NT2/D1 (cell line): ENCODE measurements around the gene SGMS2.

ENCODE experiments used
- DNase-seq: peaks from one replicate; pipeline ENCODE4 v3.0.0-alpha.2; 2011; ENCODE audit warnings: low read depth, low spot score
- H3K27me3 ChIP-seq: 2 replicates; pipeline ENCODE4 v1.6.0; 2011; ENCODE audit warnings: mild to moderate bottlenecking; ENCODE audit not compliant: insufficient read length, insufficient read depth
- H3K36me3 ChIP-seq: 2 replicates; pipeline ENCODE4 v1.6.1; 2011; ENCODE audit warnings: mild to moderate bottlenecking, low read length, mixed read lengths; ENCODE audit not compliant: insufficient read depth, insufficient read length
- H3K4me1 ChIP-seq: 2 replicates; pipeline ENCODE4 v1.5.1; 2011; ENCODE audit not compliant: insufficient read depth, insufficient read length
- H3K4me3 ChIP-seq: 2 replicates; pipeline ENCODE4 v1.5.1; 2011; ENCODE audit warnings: low read depth; ENCODE audit not compliant: insufficient read length
- H3K9ac ChIP-seq: 2 replicates; pipeline ENCODE4 v1.6.0; 2011; ENCODE audit warnings: low read depth; ENCODE audit not compliant: insufficient read length
- H3K9me3 ChIP-seq: 2 replicates; pipeline ENCODE4 v1.5.1; 2011; ENCODE audit warnings: mild to moderate bottlenecking, low read length; ENCODE audit not compliant: insufficient read depth
- SUZ12 ChIP-seq: IDR thresholded peaks from 2 replicates; pipeline ENCODE4 v1.6.1; 2011; ENCODE audit not compliant: insufficient read length, insufficient read depth; ENCODE audit errors: extremely low read depth
- YY1 ChIP-seq: IDR thresholded peaks from 2 replicates; pipeline ENCODE4 v1.6.1; 2011; ENCODE audit not compliant: insufficient read length, insufficient read depth
- ZNF274 ChIP-seq: IDR thresholded peaks from 2 replicates; pipeline ENCODE4 v1.6.1; 2011; ENCODE audit warnings: mild to moderate bottlenecking, low read depth, low read length

The SGMS2 gene

GRCh38 chr4:107893171-107894137, 68.7 kb downstream of the SGMS2 start:
- Histone ChIP-seq H3K27me3 (no peaks in the 10 kb centered on the region), H3K4me3 (no peak overlapping the region), H3K9me3 (peaks cover 36% of the 10 kb centered on the region), H3K36me3 (no peaks in the 10 kb centered on the region), H3K9ac (no peak overlapping the region), H3K4me1 (no peaks in the 10 kb centered on the region)
- DNase-seq = no peak
- TF ChIP-seq SUZ12 = no peak
- no peak for TF ChIP-seq ZNF274
- no peak for TF ChIP-seq YY1

- Histone ChIP-seq H3K4me1 (no peaks in the 10 kb centered on the region), H3K27me3 (no peaks in the 10 kb centered on the region), H3K9me3 (peaks cover 29% of the 10 kb centered on the region), H3K9ac (no peak overlapping the region), H3K36me3 (no peaks in the 10 kb centered on the region), H3K4me3 (no peak overlapping the region)
- no peak for DNase-seq
- TF ChIP-seq SUZ12 (no peak), YY1 (no peak), ZNF274 (no peak)
Measured at GRCh38 chr4:107894138-107894603, 69.4 kb downstream of the SGMS2 start.

GRCh38 chr4:107896158-107896645, 71.5 kb downstream of the SGMS2 start:
- Histone ChIP-seq H3K36me3 (no peaks in the 10 kb centered on the region), H3K4me3 (no peak overlapping the region), H3K4me1 (peaks cover 1% of the 10 kb centered on the region), H3K9ac (no peak overlapping the region), H3K9me3 (peaks cover 9% of the 10 kb centered on the region; the same call in 1 of the 2 replicates), H3K27me3 (no peaks in the 10 kb centered on the region)
- no peak for DNase-seq
- TF ChIP-seq SUZ12 (no peak), ZNF274 (no peak), YY1 (no peak)

GRCh38 chr4:107896646-107897045, 71.9 kb downstream of the SGMS2 start:
- Histone ChIP-seq H3K4me3 (no peak overlapping the region), H3K9me3 (peaks cover 5% of the 10 kb centered on the region; the same call in 1 of the 2 replicates), H3K27me3 (no peaks in the 10 kb centered on the region), H3K36me3 (no peaks in the 10 kb centered on the region), H3K9ac (no peak overlapping the region), H3K4me1 (peaks cover 1% of the 10 kb centered on the region)
- TF ChIP-seq ZNF274 (no peak), YY1 (no peak), SUZ12 (no peak)
- DNase-seq = no peak

- no peak overlapping the region for H3K9ac ChIP-seq
- H3K9me3 ChIP-seq = no peaks in the 10 kb centered on the region
- peaks cover 1% of the 10 kb centered on the region for H3K4me1 ChIP-seq
- TF ChIP-seq SUZ12 (no peak), ZNF274 (no peak), YY1 (no peak)
- H3K36me3 ChIP-seq = no peaks in the 10 kb centered on the region
- no peak for DNase-seq
- H3K4me3 ChIP-seq = no peak overlapping the region
- H3K27me3 ChIP-seq = no peaks in the 10 kb centered on the region
Measured at GRCh38 chr4:107897823-107898222, 73.1 kb downstream of the SGMS2 start.

DNA sequence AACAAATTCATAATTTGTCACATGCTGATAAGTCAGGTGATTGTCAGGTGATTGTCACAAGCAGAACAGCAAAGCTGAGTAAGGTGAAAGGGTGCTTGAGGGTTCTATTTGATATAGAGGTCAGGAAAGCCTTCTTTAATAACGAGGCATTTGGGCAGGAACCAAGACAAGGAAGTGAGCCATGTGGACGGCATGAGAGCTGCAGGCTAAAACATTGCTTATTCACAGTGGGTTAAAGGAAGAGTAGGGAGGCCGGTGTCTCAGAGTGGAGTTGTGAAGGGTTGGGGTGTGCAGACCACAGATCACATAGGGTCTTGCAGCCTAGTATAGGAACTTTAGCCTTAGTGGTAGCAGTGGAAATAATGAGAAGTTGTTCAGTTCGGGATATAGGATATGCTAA, 75.3 kb downstream of the SGMS2 start:
- no peak for DNase-seq
- H3K9me3 ChIP-seq = no peaks in the 10 kb centered on the region
- H3K36me3 ChIP-seq = no peaks in the 10 kb centered on the region
- peaks cover 1% of the 10 kb centered on the region for H3K4me1 ChIP-seq
- no peak overlapping the region for H3K9ac ChIP-seq
- no peaks in the 10 kb centered on the region for H3K27me3 ChIP-seq
- H3K4me3 ChIP-seq = no peak overlapping the region
- TF ChIP-seq SUZ12 (no peak), YY1 (no peak), ZNF274 (no peak)

DNA sequence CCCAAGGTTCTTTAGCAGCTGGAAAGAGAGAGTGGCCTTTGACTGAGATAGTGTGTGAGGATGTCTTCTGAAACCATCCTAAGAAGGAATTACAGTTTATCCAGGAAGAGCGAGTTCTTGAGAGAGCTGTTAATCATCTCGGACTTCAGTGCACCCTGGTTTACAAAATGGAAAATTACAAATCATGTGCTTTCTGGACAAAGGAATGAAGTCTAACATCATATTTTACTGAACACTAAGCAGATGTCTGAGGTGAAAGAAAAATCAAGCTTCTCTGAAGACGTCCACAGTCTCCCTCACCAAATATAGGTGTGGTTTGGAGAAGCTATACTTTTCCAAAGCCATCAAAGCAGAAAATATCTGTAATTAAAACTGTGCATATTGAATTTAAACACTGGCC, 75.8 kb downstream of the SGMS2 start:
- no peak for DNase-seq
- no peak overlapping the region for H3K4me3 ChIP-seq
- H3K4me1 ChIP-seq = peaks cover 1% of the 10 kb centered on the region
- no peaks in the 10 kb centered on the region for H3K36me3 ChIP-seq
- no peaks in the 10 kb centered on the region for H3K27me3 ChIP-seq
- H3K9ac ChIP-seq = no peak overlapping the region
- TF ChIP-seq SUZ12 = no peak
- TF ChIP-seq ZNF274 = no peak
- no peak for TF ChIP-seq YY1
- no peaks in the 10 kb centered on the region for H3K9me3 ChIP-seq
